GM13977 (cell line): ENCODE results near the gene AKAP8L.
"Not testable (repeated sequence)": the region's sequence is repeated elsewhere in the genome, so short reads cannot be mapped to it uniquely, and the experiment has no call there.

Experiments used
- DNase-seq: peaks from one replicate; pipeline ENCODE4 v3.0.0; 2012; ENCODE audit warnings: low spot score
- in situ Hi-C: fragments of 300-500 bp; cut with MboI; formaldehyde crosslinking; loops from one replicate; pipeline ENCODE4 v1.12.0; 2022; ENCODE audit warnings: low sequenced_read_pairs, low pct_unique_long_range_greater_than_20kb, mixed read lengths, inconsistent platforms; ENCODE audit not compliant: unreplicated experiment
- TF ChIP-seq, protein P1 (sequence below): IDR thresholded peaks from 2 replicates; pipeline ENCODE4 v1.5.1; 2012; ENCODE audit warnings: mild to moderate bottlenecking, control low read depth; ENCODE audit not compliant: insufficient read depth; ENCODE audit errors: extremely low read depth, missing control alignments

Gene AKAP8L

DNA sequence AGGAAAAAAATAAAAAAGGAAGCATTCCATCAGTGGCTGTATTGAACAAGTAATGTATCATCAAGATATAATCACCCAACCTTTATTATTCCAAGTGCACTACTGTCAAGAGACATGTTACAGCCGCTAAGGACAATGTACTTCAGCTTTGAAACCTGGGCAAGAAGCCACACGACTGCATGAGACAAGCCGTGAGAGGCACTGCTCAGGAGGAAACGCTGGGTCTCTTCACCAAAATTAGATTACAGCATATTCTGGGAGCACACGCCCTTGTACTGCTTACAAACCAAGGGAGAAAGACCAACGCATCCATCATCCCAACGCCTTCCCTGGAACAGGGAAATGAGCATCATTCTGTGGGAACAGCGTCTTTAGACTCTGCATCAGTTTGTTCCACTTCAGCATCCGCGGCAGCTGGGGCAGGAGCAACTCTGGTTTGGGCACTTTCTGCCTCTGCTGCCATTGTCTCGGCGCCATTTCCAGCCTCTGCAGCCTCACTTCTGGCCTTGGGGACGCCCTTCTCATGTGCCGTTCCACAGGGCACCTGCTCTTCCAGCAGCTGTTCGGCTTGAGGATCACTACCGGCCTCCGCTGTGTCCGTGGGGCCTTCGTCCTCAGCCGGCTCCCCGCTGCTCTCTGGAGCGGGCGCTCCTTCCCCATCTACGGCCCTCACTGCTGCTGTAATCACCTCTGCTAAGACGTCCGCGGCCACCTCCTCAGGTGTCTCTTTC, 64.1 kb downstream of the AKAP8L start:
- DNase-seq = no peak
- TF ChIP-seq, protein P1, sequence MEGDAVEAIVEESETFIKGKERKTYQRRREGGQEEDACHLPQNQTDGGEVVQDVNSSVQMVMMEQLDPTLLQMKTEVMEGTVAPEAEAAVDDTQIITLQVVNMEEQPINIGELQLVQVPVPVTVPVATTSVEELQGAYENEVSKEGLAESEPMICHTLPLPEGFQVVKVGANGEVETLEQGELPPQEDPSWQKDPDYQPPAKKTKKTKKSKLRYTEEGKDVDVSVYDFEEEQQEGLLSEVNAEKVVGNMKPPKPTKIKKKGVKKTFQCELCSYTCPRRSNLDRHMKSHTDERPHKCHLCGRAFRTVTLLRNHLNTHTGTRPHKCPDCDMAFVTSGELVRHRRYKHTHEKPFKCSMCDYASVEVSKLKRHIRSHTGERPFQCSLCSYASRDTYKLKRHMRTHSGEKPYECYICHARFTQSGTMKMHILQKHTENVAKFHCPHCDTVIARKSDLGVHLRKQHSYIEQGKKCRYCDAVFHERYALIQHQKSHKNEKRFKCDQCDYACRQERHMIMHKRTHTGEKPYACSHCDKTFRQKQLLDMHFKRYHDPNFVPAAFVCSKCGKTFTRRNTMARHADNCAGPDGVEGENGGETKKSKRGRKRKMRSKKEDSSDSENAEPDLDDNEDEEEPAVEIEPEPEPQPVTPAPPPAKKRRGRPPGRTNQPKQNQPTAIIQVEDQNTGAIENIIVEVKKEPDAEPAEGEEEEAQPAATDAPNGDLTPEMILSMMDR = no peak
- in situ Hi-C loops = no loop called here

DNA sequence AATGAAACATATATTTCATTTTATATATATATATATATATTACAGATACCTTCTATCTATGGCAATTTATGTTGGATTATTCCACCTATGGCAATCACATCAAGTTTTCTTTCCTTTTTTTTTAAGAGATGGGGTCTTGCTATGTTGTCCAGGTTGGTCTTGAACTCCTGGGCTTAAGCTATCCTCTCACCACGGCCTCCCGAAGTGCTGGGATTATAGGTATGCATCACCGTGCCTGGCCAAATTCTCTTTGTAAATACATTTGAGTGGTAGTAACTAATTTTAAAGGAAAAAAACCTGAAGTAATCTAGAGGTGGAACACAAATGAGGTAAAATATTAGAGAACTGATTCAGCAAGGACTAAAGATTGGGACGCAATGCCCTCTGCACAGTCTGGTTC, 64.9 kb downstream of the AKAP8L start:
- in situ Hi-C loops = no loop called here
- TF ChIP-seq, protein P1 = no peak
- DNase-seq = no peak

DNA sequence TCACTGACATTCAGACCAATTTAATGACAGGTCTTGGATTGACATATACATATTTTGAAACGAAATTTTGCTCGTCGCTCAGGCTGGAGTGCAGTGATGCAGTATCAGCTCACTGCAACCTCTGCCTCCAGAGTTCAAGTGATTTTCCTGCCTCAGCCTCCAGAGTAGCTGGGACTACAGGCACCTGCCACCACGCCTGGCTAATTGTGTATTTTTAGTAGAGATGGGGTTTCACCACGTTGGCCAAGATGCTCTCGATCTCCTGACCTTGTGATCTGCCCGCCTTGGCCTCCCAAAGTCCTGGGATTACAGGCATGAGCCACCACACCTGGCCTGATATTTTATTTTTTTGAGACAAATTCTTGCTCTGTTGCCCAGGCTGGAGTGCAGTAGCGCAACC, 66.3 kb downstream of the AKAP8L start:
- DNase-seq, in situ Hi-C loops: not testable (repeated sequence)

DNA sequence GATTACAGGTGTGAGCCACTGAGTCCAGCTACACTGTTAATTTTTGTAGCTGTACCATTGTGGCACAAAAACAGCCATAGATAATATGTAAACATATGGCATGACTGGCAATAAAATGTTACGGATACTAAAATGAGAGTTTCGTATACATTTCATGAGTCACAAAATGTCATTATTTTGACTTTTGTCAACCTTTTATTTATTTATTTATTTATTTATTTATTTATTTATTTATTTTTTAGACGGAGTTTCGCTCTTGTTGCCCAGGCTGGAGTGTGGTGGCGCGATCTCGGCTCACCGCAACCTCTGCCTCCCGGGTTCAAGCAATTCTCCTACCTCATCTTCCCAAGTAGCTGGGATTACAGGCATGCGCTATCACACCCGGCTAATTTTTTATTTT, 77.5 kb downstream of the AKAP8L start:
- in situ Hi-C loops, DNase-seq: not testable (repeated sequence)

DNA sequence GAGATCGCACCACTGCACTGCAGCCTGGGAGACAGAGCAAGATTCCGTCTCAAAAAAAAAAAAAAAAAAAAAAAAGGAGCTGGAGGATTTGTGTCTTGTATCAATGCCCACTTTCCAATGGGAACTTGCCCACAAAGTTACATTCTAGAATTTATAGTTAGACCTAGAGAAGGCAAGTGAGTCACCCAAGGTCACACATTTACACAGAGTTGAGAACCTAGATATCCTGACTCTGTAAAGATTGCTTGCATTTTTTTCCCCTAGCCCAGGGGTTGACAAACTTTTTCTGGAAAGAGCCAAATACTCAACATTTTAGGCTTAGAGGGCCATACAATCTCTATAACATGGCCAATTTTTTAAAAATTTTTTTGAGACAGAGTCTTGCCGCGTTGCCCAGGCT, 78.7 kb downstream of the AKAP8L start:
- TF ChIP-seq, protein P1 = no peak
- no peak for DNase-seq
- in situ Hi-C loops = no loop called here

DNA sequence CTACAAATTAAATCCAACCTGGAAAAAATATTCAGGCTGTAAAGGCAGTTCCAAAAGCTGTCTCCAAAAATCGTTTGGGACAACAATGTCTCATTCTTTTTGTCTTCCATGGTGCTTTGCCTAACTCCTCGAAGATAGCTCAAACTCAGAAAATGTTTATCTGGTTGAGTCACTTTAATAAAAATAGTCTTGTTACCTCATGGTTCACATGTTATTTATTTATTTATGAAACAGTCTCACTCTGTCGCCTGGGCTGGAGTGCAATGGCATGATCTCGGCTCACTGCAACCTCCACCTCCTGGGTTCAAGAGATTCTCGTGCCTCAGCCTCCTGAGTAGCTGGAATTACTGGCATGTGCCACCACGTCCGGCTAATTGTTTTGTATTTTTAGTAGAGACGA, 81.6 kb downstream of the AKAP8L start:
- TF ChIP-seq, protein P1 = no peak
- in situ Hi-C loops = no loop called here
- no peak for DNase-seq

DNA sequence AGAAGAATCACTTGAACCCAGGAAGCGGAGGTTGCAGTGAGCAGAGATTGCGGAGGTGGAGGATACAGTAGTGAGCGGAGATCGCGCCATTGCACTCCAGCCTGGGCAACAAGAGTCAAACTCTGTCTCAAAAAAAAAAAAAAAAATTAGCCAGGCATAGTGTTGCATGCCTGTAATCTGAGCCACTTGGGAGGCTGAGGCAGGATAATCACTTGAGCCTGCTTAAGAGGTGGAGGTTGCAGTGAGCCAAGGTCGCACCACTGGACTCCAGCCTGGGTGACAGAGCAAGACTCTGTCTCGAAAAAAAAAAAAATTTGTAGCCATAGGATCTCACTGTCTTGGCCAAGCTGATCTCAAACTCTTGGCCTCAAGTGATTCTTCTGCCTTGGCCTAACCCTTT, 82.8 kb downstream of the AKAP8L start:
- in situ Hi-C loops, DNase-seq: not testable (repeated sequence)

DNA sequence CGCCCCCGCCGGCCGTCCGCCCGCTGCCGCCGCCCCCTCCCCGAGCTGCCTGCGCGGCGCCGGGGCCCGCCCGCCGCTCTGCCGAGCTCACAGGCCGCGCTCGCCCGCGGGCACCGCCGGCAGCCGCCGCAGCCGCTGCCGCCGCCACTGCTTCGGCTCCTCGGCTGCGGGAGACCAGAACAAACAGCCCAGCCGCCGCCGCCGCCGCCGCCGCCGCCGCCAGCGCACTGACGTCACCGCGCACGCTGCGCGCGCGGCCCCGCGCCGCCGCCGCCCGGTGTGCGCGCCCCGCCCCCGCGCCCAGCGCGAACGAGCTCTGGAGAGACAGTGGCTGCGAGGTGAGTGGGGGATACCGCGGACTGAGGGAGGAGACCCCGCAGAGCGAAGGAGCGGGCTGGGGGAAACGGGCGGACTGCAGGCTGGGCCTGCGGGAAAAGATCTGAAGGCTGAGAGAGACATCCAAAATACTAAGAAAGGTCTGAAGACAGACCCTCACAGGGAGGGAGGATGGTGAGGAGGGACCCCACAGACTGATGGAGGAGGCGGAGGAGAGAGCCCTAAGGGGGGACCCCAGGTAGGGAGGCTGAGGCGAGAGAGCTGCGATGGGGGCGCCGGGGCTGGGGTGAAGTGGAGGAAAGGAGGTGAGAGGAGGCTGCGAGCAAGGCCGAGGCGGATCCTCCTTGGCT, 86.3 kb downstream of the AKAP8L start, which contains the start of gene BRD4:
BRD4 (minus strand) TSS at position 229 of the 686 bp plus-strand sequence. CDS start 59,440 bp downstream, outside the sequence.
- DNase-seq = peak; percentile 92
- TF ChIP-seq, protein P1 = no peak
- in situ Hi-C loops = no loop called here
